ENCODE measurements around the gene TPPP2. TPM values are rescaled to one million over a fixed set of nuclear protein-coding genes. Genes with fewer than 3 reads are reported as not detected.

The TPPP2 gene
- total RNA-seq, 1 donor from 2014 or later: not detected

DNA sequence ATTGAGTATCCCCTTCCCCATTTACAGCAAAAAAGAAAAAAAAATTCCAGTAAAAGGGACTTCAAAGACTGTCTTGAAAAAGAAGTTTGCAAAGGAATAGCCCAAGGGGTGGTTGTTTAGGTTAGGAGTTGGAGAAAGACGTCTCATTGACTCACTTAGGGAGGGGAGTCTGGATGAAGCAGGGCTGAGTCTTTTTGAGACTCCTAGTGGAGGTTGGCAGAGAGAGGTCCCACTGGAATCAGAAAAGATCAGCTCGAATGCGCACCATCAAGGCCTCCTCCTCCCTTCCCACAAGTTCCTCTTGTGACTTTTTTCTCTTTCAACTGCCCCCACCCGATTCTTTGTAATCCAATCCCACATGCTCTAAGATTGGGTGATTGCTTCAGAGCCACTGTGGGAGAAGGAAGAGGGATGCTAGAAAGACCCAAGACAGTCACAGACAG, 42.0 kb downstream of the TPPP2 start:
- Mint-ChIP-seq H3K27me3 (ENCODE audit: low read depth) (peaks cover 61% of the 10 kb centered on the region), H3K36me3 (ENCODE audit: low read depth) (no peaks in the 10 kb centered on the region), H3K9me3 (no peaks in the 10 kb centered on the region), H3K4me3 (ENCODE audit: low read depth) (no peak overlapping the region), H3K4me1 (ENCODE audit: low read depth) (peaks cover 30% of the 10 kb centered on the region), H3K27ac (no peak overlapping the region)
- DNase-seq (ENCODE audit: low spot score): no peak
- intact Hi-C loops (cut with micrococcal nuclease): no loop called here

DNA sequence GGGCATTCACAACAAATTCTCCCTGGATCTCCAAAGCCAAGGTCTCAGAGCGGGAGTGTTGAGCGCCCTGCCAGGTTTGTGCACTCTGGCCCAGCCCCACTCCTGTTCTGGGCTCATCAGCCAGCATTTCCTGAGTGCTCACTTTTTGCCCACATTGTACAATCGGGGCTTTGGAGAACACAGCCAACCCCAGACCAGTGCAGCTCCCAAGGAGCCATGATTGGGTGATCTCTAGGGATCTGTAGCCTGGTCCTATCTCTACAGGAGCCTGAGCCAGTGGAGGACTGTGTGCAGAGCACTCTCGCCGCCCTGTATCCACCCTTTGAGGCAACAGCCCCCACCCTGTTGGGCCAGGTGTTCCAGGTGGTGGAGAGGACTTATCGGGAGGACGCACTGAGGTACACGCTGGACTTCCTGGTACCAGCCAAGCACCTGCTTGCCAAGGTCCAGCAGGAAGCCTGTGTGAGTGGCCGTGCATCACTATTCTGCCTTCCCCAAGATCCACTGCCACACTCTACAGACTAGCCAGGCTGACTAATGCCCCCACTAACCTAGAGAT, 42.8 kb downstream of the TPPP2 start:
- peak overlapping the region; percentile 19 for H3K4me3 Mint-ChIP-seq (ENCODE audit: low read depth)
- H3K27ac Mint-ChIP-seq: no peak overlapping the region
- DNase-seq (ENCODE audit: low spot score): no peak
- peaks cover 55% of the 10 kb centered on the region for H3K27me3 Mint-ChIP-seq (ENCODE audit: low read depth)
- intact Hi-C loops (cut with micrococcal nuclease): no loop called here
- no peaks in the 10 kb centered on the region for H3K36me3 Mint-ChIP-seq (ENCODE audit: low read depth)
- H3K4me1 Mint-ChIP-seq (ENCODE audit: low read depth): peaks cover 30% of the 10 kb centered on the region
- no peaks in the 10 kb centered on the region for H3K9me3 Mint-ChIP-seq

DNA sequence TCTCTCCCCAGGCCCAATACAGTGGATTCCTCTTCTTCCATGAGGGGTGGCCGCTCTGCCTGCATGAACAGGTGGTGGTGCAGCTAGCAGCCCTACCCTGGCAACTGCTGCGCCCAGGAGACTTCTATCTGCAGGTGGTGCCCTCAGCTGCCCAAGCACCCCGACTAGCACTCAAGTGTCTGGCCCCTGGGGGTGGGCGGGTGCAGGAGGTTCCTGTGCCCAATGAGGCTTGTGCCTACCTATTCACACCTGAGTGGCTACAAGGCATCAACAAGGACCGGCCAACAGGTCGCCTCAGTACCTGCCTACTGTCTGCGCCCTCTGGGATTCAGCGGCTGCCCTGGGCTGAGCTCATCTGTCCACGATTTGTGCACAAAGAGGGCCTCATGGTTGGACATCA, 43.9 kb downstream of the TPPP2 start:
- Mint-ChIP-seq H3K4me3 (ENCODE audit: low read depth) (no peak overlapping the region), H3K27me3 (ENCODE audit: low read depth) (peaks cover 47% of the 10 kb centered on the region), H3K27ac (no peak overlapping the region), H3K4me1 (ENCODE audit: low read depth) (peaks cover 24% of the 10 kb centered on the region), H3K9me3 (no peaks in the 10 kb centered on the region), H3K36me3 (ENCODE audit: low read depth) (no peaks in the 10 kb centered on the region)
- DNase-seq (ENCODE audit: low spot score): no peak
- intact Hi-C loops (cut with micrococcal nuclease): no loop called here

DNA sequence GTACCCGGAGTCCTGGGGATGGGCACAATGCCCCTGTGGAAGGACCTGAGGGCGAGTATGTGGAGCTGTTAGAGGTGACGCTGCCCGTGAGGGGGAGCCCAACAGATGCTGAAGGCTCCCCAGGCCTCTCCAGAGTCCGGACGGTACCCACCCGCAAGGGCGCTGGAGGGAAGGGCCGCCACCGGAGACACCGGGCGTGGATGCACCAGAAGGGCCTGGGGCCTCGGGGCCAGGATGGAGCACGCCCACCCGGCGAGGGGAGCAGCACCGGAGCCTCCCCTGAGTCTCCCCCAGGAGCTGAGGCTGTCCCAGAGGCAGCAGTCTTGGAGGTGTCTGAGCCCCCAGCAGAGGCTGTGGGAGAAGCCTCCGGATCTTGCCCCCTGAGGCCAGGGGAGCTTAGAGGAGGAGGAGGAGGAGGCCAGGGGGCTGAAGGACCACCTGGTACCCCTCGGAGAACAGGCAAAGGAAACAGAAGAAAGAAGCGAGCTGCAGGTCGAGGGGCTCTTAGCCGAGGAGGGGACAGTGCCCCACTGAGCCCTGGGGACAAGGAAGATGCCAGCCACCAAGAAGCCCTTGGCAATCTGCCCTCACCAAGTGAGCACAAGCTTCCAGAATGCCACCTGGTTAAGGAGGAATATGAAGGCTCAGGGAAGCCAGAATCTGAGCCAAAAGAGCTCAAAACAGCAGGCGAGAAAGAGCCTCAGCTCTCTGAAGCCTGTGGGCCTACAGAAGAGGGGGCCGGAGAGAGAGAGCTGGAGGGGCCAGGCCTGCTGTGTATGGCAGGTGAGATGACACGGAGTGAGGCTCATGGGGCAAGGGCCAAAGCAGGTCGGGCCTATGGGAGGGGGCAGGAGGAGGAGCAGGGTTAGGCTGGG, 44.6 kb downstream of the TPPP2 start:
- no peak overlapping the region for H3K27ac Mint-ChIP-seq
- H3K4me1 Mint-ChIP-seq (ENCODE audit: low read depth): peaks cover 18% of the 10 kb centered on the region
- H3K27me3 Mint-ChIP-seq (ENCODE audit: low read depth): peaks cover 43% of the 10 kb centered on the region
- no peak overlapping the region for H3K4me3 Mint-ChIP-seq (ENCODE audit: low read depth)
- intact Hi-C loops (cut with micrococcal nuclease): no loop called here
- H3K36me3 Mint-ChIP-seq (ENCODE audit: low read depth): no peaks in the 10 kb centered on the region
- H3K9me3 Mint-ChIP-seq: no peaks in the 10 kb centered on the region
- no peak for DNase-seq (ENCODE audit: low spot score)

DNA sequence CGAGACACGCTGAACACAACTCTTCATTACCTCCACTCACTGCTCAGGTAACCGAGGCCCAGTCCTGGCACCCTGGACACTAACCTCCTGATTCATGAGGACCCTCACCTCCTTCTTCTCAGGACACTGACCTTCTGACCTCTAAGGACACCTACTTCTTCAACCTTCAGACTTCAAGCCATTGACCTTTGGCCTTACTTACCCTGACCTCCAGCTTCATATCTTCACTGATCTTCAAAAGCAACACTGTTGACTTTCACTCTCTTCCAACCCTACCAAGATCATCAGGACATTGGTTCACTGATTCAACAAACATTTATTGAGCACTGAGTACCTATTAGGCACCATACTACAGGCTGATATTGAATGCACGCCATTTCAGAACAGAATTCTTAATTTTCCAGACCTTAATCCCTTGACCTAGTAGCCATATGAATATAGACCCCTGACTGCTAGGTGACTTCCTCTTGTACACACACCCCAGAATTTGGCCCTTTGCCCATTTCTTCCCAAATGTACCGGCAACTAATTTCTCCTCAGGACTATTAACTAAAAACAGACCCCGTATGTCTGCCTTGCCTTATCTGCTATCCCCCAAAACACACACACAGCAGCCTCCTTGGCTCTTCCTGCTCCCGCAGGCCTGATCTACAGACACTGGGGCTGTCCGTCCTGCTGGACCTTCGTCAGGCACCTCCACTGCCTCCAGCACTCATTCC, 45.9 kb downstream of the TPPP2 start:
- DNase-seq (ENCODE audit: low spot score): no peak
- peaks cover 15% of the 10 kb centered on the region for H3K4me1 Mint-ChIP-seq (ENCODE audit: low read depth)

DNA sequence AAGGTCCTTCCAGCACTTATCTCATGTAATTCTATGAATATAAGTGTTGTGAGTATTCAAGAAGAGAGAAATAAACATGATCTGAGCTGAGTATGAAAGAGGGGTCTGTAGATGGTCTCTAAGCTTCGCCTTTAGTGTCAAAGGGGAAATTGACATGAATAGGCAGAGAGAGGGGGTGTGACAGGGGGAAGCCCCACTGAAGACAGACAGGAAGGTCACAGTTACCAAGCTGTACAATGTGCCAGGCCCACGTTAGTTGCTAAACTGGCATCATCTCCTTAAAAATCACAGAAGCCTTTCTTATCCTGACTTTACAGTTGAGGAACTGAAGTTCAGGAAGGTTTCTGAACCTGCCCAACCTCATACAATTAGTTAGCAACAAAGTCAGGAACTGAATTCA, 47.7 kb downstream of the TPPP2 start:
- Mint-ChIP-seq H3K4me3 (ENCODE audit: low read depth) (no peak overlapping the region), H3K36me3 (ENCODE audit: low read depth) (no peaks in the 10 kb centered on the region), H3K27me3 (ENCODE audit: low read depth) (peaks cover 16% of the 10 kb centered on the region), H3K27ac (no peak overlapping the region), H3K9me3 (no peaks in the 10 kb centered on the region), H3K4me1 (ENCODE audit: low read depth) (no peaks in the 10 kb centered on the region)
- no peak for DNase-seq (ENCODE audit: low spot score)
- intact Hi-C loops (cut with micrococcal nuclease): no loop called here

More for the DNA sequence above, 45.9 kb downstream of the TPPP2 start:
- Mint-ChIP-seq H3K27me3 (ENCODE audit: low read depth) (peaks cover 34% of the 10 kb centered on the region), H3K36me3 (ENCODE audit: low read depth) (no peaks in the 10 kb centered on the region), H3K4me3 (ENCODE audit: low read depth) (no peak overlapping the region), H3K27ac (no peak overlapping the region), H3K9me3 (no peaks in the 10 kb centered on the region)
- intact Hi-C loops (cut with micrococcal nuclease): no loop called here

DNA sequence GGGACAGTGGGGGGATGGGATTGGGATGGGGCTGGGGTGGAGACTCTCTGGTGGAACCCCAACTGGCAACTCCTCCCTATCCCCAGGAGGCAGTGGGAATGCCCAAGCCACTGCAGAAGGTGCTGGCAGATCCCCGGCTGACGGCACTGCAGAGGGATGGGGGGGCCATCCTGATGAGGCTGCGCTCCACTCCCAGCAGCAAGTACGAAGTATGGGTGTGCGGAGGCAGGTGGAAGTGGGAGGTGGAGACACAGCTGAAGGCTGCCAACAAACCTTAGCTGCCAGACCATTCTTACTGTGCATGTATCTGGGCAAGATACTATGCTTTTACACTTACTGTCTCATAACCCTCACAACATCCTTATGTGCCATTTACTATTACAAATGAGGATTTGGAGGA, 48.3 kb downstream of the TPPP2 start:
- DNase-seq (ENCODE audit: low spot score): no peak
- Mint-ChIP-seq H3K9me3 (no peaks in the 10 kb centered on the region), H3K27me3 (ENCODE audit: low read depth) (peaks cover 11% of the 10 kb centered on the region), H3K4me1 (ENCODE audit: low read depth) (no peaks in the 10 kb centered on the region), H3K4me3 (ENCODE audit: low read depth) (no peak overlapping the region), H3K27ac (no peak overlapping the region), H3K36me3 (ENCODE audit: low read depth) (no peaks in the 10 kb centered on the region)
- intact Hi-C loops (cut with micrococcal nuclease): no loop called here

DNA sequence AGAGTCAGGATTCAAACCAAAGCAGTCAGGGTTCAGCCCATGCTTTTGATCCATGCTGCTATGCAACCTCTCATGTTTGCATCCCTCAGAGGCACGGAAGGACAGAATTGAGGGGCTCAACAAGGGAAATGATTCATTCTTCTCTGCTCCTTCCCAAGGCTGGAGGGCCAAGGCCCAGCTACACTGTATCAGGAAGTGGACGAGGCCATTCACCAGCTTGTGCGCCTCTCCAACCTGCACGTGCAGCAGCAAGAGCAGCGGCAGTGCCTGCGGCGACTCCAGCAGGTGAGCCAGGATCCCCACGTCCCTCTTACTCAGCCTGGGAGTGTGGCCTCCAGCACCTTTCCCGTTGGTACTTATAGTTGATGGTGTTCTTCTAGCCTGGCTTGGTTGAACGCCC, 48.7 kb downstream of the TPPP2 start:
- H3K9me3 Mint-ChIP-seq: no peaks in the 10 kb centered on the region
- intact Hi-C loops (cut with micrococcal nuclease): no loop called here

DNA sequence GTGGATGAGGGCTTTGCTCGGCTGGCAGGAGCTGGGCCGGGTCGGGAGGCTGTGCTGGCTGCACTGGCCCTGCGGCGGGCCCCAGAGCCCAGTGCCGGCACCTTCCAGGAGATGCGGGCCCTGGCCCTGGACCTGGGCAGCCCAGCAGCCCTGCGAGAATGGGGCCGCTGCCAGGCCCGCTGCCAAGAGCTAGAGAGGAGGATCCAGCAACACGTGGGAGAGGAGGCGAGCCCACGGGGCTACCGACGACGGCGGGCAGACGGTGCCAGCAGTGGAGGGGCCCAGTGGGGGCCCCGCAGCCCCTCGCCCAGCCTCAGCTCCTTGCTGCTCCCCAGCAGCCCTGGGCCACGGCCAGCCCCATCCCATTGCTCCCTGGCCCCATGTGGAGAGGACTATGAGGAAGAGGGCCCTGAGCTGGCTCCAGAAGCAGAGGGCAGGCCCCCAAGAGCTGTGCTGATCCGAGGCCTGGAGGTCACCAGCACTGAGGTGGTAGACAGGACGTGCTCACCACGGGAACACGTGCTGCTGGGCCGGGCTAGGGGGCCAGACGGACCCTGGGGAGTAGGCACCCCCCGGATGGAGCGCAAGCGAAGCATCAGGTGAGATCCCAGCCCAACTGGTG, 51.6 kb downstream of the TPPP2 start:
- H3K9me3 Mint-ChIP-seq: no peaks in the 10 kb centered on the region
- peaks cover 3% of the 10 kb centered on the region for H3K4me1 Mint-ChIP-seq (ENCODE audit: low read depth)
- intact Hi-C loops (cut with micrococcal nuclease): no loop called here

More for the DNA sequence above, 48.7 kb downstream of the TPPP2 start:
- peaks cover 7% of the 10 kb centered on the region for H3K27me3 Mint-ChIP-seq (ENCODE audit: low read depth)
- no peak overlapping the region for H3K27ac Mint-ChIP-seq
- H3K4me3 Mint-ChIP-seq (ENCODE audit: low read depth): no peak overlapping the region
- no peak for DNase-seq (ENCODE audit: low spot score)
- no peaks in the 10 kb centered on the region for H3K4me1 Mint-ChIP-seq (ENCODE audit: low read depth)
- no peaks in the 10 kb centered on the region for H3K36me3 Mint-ChIP-seq (ENCODE audit: low read depth)

More for the DNA sequence above, 51.6 kb downstream of the TPPP2 start:
- Mint-ChIP-seq H3K27me3 (ENCODE audit: low read depth) (peaks cover 4% of the 10 kb centered on the region), H3K4me3 (ENCODE audit: low read depth) (no peak overlapping the region), H3K36me3 (ENCODE audit: low read depth) (no peaks in the 10 kb centered on the region), H3K27ac (no peak overlapping the region)
- no peak for DNase-seq (ENCODE audit: low spot score)

Other genes starting within 250 kb of the TPPP2 start
- gene RNASE6, start 248.9 kb upstream of the TPPP2 start, total RNA-seq: 0.91 and 0.94 TPM in 2 replicates
- gene RNASE1, start 227.4 kb upstream of the TPPP2 start, total RNA-seq: not detected in 2 replicates
- not detected in 2 replicates for gene RNASE3, start 138.8 kb upstream of the TPPP2 start, total RNA-seq
- gene RNASE2, start 74.7 kb upstream of the TPPP2 start, total RNA-seq: not detected in 2 replicates
- 93.7 and 102 TPM in 2 replicates for gene METTL17, start 40.2 kb upstream of the TPPP2 start, total RNA-seq
- gene SLC39A2, start 30.9 kb upstream of the TPPP2 start, total RNA-seq: 0.18 and 0.30 TPM in 2 replicates
- gene NDRG2, start 5.2 kb upstream of the TPPP2 start, total RNA-seq: 1.1 and 1.8 TPM in 2 replicates
- gene RNASE13, start 4.6 kb downstream of the TPPP2 start, total RNA-seq: not detected in 2 replicates
- not detected in 2 replicates for gene RNASE7, start 12.1 kb downstream of the TPPP2 start, total RNA-seq
- gene RNASE8, start 27.6 kb downstream of the TPPP2 start, total RNA-seq: not detected in 2 replicates
- 0.05 and 0.16 TPM in 2 replicates for gene ARHGEF40, start 40.1 kb downstream of the TPPP2 start, total RNA-seq
- 9.4 and 11.0 TPM in 2 replicates for gene ZNF219, start 68.4 kb downstream of the TPPP2 start, total RNA-seq
- not detected in 2 replicates for gene TMEM253, start 70.8 kb downstream of the TPPP2 start, total RNA-seq
- not detected in 2 replicates for gene OR5AU1, start 125.8 kb downstream of the TPPP2 start, total RNA-seq
- 972 and 976 TPM in 2 replicates for gene HNRNPC, start 239.2 kb downstream of the TPPP2 start, total RNA-seq
- not detected in 2 replicates for gene RPGRIP1, start 249.9 kb downstream of the TPPP2 start, total RNA-seq

Data from activated T-helper 2 cell treated with anti-CD3 and anti-CD28 coated beads, Interferon-gamma antibody, Interleukin-2, Interleukin-4, amounts not matched to agents 10 μg/mL and 5 μg/mL and 100 μg/mL, durations not matched to agents 14 hours and 24 hours and 36 hours (primary cell).